Thyroid gland (tissue), 4 donors: ENCODE results near the gene FERMT1. TPM values are rescaled to one million over a fixed set of nuclear protein-coding genes. Genes with fewer than 3 reads are reported as not detected.
A peak's percentile ranks its signal among the peaks of the same experiment; 100 is the strongest.

ENCODE experiments used
- DNase-seq, 2 donors: peaks; one replicate each; pipeline ENCODE4 v3.0.0-alpha.2; 2019
- H3K27ac ChIP-seq, 3 donors: fragments of 200-600 bp; sonication (generic); 1 replicate in 2 of 3; 2 replicates in 1 of 3; pipeline ENCODE4 v1.5.1; 2016 to 2019; ENCODE audit warnings: mild to moderate bottlenecking in 1 of 3, moderate library complexity in 1 of 3
- H3K27me3 ChIP-seq: fragments of 200-600 bp; sonication (generic); one replicate; pipeline ENCODE4 v1.5.1; 2019
- H3K36me3 ChIP-seq, 2 donors: fragments of 200-600 bp; sonication (generic); one replicate each; pipeline ENCODE4 v1.5.1; 2016 to 2019
- H3K4me1 ChIP-seq, 2 donors: fragments of 200-600 bp; sonication (generic); one replicate each; pipeline ENCODE4 v1.5.1; 2017 to 2019
- H3K4me3 ChIP-seq, 3 donors: fragments of 200-600 bp; sonication (generic); replicated peaks in 1 of 3; 1 replicate in 2 of 3; 2 replicates in 1 of 3; pipeline ENCODE4 v1.5.1; 2016; ENCODE audit warnings: mild to moderate bottlenecking in 1 of 3
- H3K9me3 ChIP-seq: fragments of 200-600 bp; sonication (generic); one replicate; pipeline ENCODE4 v1.5.1; 2017
- CTCF ChIP-seq, 6 experiments: fragments of 200-600 bp in 3 of 6; fragments of 450-650 bp in 3 of 6; sonication (generic) in 3 of 6; IDR thresholded peaks; one replicate each; pipeline ENCODE4 v1.5.1; 2016 to 2019; ENCODE audit warnings: antibody characterized with exemption in 6 of 6, mild to moderate bottlenecking in 2 of 6, inconsistent platforms in 1 of 6, moderate library complexity in 1 of 6
- POLR2A ChIP-seq, 2 donors: fragments of 450-650 bp; IDR thresholded peaks; one replicate each; pipeline ENCODE4 v1.6.1; 2017; ENCODE audit warnings: antibody characterized with exemption in 2 of 2, mild to moderate bottlenecking in 2 of 2, moderate library complexity in 1 of 2
- WGBS, 2 donors: methylation state at CpG; one replicate each; pipeline ENCODE4 v1.1.5; 2017; 5-methylcytosine and 5-hydroxymethylcytosine counted together
- intact Hi-C: fragments of 100-400 bp; cut with DNase I; formaldehyde crosslinking; loops from one replicate; pipeline ENCODE4 v1.15.1; 2023
- total RNA-seq, 4 donors: library from RNA; depleted of rRNA; stranded (reverse); fragments of >200 nt; gene quantifications; one replicate each; pipeline ENCODE4 v1.2.3, GENCODE V29; 2016

Gene FERMT1
- total RNA-seq, 4 donors from 2014 or later: 6.6 to 11.6 (median 7.5) TPM

- Histone ChIP-seq H3K27me3 (no peaks in the 10 kb centered on the region), H3K36me3 (no peaks in the 10 kb centered on the region), H3K9me3 (no peaks in the 10 kb centered on the region), H3K4me1 (no peaks in the 10 kb centered on the region), H3K27ac (no peak overlapping the region), H3K4me3 (no peak overlapping the region)
- TF ChIP-seq POLR2A (IDR thresholded peaks at IDR 0.05) (no peak), CTCF (IDR thresholded peaks at IDR 0.05) (no peak)
- WGBS, 2 donors: 55 to 62% methylated on average over 2 of the region's 2 CpGs
- intact Hi-C loops: loop anchor here (10.0 kb wide), 1 partner anchor 134 kb away; no protein-coding TSS in a partner anchor
- DNase-seq: no peak
Measured at GRCh38 chr20:6079016-6079415, 43.8 kb downstream of the FERMT1 start.

GRCh38 chr20:6075428-6076219 is 47.2 kb downstream of the FERMT1 start:
- peaks cover 8 to 9% of the 10 kb centered on the region in 2 donors for H3K4me1 ChIP-seq
- intact Hi-C loops: loop anchor here (2.0 to 10.0 kb wide), 2 partner anchors 131 to 549 kb away; no protein-coding TSS in a partner anchor
- TF ChIP-seq CTCF (IDR thresholded peaks at IDR 0.05): no peak
- no peak for TF ChIP-seq POLR2A (IDR thresholded peaks at IDR 0.05)
- no peak overlapping the region for H3K27ac ChIP-seq
- no peaks in the 10 kb centered on the region for H3K36me3 ChIP-seq
- DNase-seq: peak in 1 of 2 donors; percentile 20
- no peaks in the 10 kb centered on the region for H3K27me3 ChIP-seq
- H3K4me3 ChIP-seq: no peak overlapping the region
- WGBS, 2 donors: 72 to 78% methylated on average over 8 of the region's 8 CpGs
- no peaks in the 10 kb centered on the region for H3K9me3 ChIP-seq

GRCh38 chr20:6074784-6075183 is 48.0 kb downstream of the FERMT1 start:
- H3K9me3 ChIP-seq: no peaks in the 10 kb centered on the region
- TF ChIP-seq POLR2A (IDR thresholded peaks at IDR 0.05): no peak
- no peak for TF ChIP-seq CTCF (IDR thresholded peaks at IDR 0.05)
- H3K4me1 ChIP-seq: peaks cover 8 to 9% of the 10 kb centered on the region in 2 donors
- H3K36me3 ChIP-seq: no peaks in the 10 kb centered on the region
- 64 to 71% methylated on average over 2 of the region's 2 CpGs for WGBS, 2 donors
- DNase-seq: no peak
- H3K27me3 ChIP-seq: no peaks in the 10 kb centered on the region
- H3K4me3 ChIP-seq: no peak overlapping the region
- H3K27ac ChIP-seq: no peak overlapping the region
- intact Hi-C loops: loop anchor here (10.0 kb wide), 1 partner anchor 130 kb away; no protein-coding TSS in a partner anchor

- peaks cover 8 to 9% of the 10 kb centered on the region in 2 donors for H3K4me1 ChIP-seq
- no peak overlapping the region for H3K27ac ChIP-seq
- 54 to 73% methylated on average over 2 of the region's 2 CpGs for WGBS, 2 donors
- no peak for DNase-seq
- H3K27me3 ChIP-seq: no peaks in the 10 kb centered on the region
- H3K36me3 ChIP-seq: no peaks in the 10 kb centered on the region
- no peak overlapping the region for H3K4me3 ChIP-seq
- TF ChIP-seq POLR2A (IDR thresholded peaks at IDR 0.05) (no peak), CTCF (IDR thresholded peaks at IDR 0.05) (peak in 2 of 6 experiments; percentile 17 to 22)
- H3K9me3 ChIP-seq: no peaks in the 10 kb centered on the region
- intact Hi-C loops: loop anchor here (10.0 kb wide), 1 partner anchor 129 kb away; no protein-coding TSS in a partner anchor
Measured at GRCh38 chr20:6074145-6074561, 48.7 kb downstream of the FERMT1 start.
